Inferior parietal cortex (tissue), 1 donor: ENCODE data around the gene ATP1B4.

Source experiments
- DNase-seq: peaks from one replicate; pipeline ENCODE4 v3.0.0-alpha.2; 2016; ENCODE audit errors: extremely low spot score

The ATP1B4 gene

DNA sequence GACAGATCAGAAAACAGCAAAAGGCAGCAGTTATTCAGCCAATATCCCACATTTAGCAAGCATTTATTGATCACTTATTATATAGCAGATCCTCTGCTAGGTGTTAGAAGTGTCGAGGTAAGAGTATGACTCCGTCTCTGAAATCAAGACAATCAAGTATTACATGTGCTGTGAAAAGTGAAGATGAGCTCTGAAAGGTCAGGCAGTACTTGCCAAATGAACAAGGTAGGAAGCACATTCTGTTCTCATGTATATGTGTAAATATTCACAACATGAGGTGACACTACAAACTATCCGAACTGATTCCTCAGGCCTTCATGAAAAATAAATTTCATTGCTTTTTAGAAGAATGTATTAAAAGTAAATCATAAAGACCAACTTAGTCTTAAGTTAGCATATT lies 15.3 kb downstream of the ATP1B4 start:
- no peak for DNase-seq

DNA sequence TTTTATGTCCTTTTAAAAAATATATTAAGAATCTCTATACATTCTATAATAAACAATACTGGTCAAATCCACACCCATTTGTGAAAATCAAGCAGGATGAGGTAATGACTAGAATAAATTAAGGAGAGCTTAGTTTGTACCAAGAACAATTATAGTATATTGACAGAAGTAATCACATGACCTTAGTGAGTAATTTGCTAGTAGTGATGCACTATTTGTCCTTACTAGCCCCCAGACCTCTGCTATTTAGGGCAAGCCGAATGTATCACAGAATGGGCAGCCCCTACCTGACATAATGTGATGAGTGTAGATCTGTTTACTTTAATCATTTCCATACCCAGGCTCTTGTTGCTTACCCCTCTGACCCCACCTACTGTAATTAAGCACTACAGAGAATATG lies 15.8 kb downstream of the ATP1B4 start:
- DNase-seq: no peak

DNA sequence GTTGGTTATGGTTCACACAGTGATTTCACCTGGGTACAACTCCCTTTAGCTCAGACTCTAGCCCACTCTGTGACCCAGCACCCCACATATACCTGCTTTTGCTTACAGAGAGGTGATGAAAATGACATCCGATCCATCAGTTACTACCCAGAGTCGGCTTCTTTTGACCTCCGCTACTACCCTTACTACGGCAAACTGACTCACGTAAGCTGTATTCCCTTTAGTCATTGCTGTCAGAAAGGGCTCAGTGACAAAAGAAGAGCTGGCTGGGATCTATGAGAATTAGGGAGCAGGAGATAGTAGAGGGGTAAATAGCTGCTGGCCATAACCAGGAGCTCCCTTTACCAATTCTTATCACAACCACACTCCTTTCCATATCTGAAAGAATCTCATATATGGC lies 16.7 kb downstream of the ATP1B4 start:
- DNase-seq: no peak

DNA sequence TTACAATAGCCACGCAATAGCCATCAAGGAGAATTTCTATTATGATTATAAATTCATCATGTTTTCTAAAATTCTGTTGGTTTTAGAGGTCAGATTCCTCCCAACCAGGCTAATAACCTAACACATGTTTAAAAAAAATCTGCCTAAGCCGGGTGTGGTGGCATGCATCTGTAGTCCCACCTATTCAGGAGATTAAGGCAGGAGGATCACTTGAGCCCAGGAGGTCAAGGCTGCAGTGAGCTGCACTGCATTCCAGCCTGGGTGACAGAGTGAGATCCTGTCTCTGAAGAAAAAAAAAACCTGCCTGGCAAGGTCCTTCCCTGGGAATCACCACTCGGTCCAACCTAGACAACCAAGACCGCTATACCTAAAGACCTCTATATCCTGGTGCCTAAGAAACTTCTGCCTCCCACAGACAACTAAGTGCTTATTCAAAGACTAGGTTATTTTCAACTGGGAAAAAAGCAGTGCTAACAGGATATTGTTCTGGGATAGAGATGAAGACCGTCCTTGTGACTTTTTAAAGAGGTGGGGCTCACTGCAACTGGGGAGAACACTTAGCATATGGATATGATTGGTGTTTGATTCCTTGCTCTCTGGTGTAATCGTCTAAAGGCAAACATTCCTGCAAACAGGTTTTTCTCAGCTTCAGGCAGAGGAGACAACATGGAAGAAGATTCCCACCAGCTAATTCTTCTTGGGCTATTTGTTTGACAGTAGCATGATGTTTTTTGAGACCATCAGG lies 18.2 kb downstream of the ATP1B4 start:
- no peak for DNase-seq

DNA sequence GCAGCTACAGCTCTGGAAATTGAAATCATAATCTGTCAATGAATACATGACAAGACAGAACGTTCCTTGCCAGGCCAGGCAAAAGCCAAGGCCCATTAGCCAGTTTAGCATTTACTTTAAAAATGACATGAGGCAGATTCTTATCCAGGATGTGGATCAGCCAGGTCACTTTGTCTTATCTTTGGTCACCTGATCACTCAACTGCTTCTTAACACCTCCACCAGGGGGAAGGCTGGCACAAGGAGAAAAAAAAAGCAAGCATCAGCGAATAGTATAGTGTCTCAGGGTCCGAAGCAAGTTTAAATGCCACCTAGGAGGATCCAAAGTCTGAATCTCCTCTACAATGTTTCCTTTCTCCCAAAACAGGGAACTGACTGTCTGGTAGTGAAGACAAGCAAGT lies 18.8 kb downstream of the ATP1B4 start:
- DNase-seq: no peak

- DNase-seq: no peak
Measured at GRCh38 chrX:120401301-120401700, 39.4 kb downstream of the ATP1B4 start.

GRCh38 chrX:120402369-120402768 lies 40.5 kb downstream of the ATP1B4 start:
- DNase-seq: no peak

DNA sequence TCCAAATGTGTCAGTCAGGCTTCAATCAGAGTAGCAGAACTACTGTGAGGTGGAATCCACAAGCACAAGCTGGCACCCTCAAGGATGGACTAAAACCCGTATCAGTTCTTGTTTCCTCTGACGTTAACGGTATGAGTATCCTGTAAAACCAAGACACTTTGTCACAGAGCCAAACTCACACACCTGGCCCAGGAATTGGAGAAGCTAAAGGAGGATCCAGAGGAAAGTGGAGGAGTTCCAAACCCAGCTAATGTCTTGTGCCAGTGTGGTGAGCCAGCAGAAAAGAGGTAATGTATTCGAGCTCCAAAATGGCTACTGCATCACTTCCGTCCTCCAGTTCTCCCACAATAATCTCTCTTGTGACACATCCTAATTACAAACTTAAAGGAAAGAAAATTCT lies 44.7 kb downstream of the ATP1B4 start:
- DNase-seq: no peak

GRCh38 chrX:120408168-120408567 lies 46.3 kb downstream of the ATP1B4 start:
- no peak for DNase-seq

GRCh38 chrX:120419463-120419862 lies 57.6 kb downstream of the ATP1B4 start:
- DNase-seq: no peak

GRCh38 chrX:120426599-120426998 lies 64.7 kb downstream of the ATP1B4 start:
- DNase-seq: no peak

- DNase-seq: no peak
Measured at GRCh38 chrX:120428309-120428708, 66.4 kb downstream of the ATP1B4 start.

- no peak for DNase-seq
Measured at GRCh38 chrX:120429776-120430540, 68.1 kb downstream of the ATP1B4 start.
